HG02610 (cell line): ENCODE measurements around the gene GLI2.

Experiments
- ATAC-seq: cut with Tn5 transposase; IDR thresholded peaks from one replicate; pipeline ENCODE4 v1.9.1; 2021; ENCODE audit warnings: mild to moderate bottlenecking, moderate library complexity; ENCODE audit not compliant: unreplicated experiment

GLI2 gene

DNA sequence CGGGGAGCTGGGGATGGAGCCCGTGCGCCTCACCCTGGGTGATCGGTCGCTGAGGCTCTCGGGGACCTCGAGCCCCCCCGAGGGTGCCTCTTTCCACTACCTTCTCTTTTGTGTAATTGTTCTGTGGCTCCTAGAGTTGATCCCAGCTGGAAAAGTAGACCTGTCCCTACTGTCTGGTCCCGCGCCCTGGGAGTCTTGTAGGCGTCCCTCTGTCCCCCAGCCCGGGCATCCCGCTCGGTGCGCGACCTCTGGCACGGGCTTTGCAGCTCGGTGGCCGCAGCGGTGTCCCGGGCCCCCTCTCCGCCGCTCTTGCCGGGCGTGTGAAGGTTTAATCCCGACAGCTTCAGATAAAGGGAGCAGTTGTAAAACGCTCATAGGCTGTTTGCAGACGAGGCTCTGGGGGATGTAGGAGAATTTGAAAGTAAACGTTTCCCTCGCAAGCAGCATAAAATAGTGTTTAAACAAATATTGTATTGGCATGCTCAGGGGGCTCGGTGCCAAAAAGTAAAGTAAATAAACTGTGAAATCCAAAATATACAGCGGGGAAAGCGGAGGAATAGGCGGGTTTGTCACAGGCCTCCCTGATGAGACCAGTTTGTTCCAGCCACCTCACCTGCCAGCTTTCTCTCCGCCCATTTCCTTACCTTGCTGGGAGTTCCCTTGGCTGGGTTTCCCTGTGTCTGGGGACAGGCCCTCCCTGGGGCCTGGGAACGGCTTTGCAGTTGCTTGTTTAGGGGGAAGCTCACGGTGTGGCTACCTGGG is 1.9 kb downstream of the GLI2 start:
- ATAC-seq = no peak

DNA sequence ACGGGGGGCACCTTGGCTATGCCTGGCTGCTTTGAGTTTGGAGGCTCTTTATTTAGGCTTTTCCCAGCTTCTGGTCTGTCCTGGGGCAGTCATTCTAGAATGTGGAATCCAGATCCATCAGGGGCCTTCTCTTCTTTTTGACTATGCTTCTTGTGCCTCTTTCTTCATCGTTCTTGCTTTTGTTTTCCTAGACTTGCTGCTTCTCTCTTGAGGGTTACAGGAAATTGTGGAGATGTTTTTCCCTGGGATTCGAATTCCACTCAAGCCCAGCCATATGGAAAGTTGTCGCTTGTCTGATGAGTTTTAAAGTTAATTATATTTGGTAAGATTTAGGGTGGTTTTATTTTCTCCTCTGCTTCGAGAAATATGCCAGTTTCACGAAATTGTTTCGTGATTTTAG is 2.4 kb downstream of the GLI2 start:
- no peak for ATAC-seq

DNA sequence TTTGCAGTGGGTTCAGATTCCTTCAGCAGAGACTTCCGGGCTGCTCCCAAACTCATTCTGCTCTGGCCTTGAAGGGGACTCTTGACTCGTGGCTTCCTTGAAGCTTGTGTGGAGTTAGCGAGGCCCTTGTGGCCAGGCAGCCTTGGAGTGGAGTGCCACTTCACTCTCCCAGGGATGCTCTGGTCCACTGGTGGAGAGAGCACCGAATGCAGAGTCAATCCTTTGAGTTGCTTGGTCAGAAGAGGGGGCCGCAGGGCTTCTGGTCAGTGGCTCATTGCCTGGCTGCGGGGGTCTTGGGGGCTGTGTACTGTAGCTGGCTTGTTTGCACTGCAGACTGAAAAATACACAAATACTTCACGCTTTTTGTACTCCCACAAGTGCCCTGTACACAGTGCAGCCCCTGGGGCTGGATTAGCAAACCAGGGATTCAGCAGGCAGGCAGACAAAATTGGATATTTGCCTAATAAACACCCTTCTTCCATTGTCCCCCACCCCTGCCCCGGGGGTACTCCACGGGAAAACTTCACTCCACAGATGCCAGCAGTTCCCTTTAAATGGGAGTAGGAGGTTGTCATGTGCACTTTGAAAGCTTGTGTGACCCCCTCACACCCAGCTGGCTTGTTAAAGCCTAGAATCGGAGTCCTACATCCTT is 3.2 kb downstream of the GLI2 start:
- ATAC-seq = no peak

DNA sequence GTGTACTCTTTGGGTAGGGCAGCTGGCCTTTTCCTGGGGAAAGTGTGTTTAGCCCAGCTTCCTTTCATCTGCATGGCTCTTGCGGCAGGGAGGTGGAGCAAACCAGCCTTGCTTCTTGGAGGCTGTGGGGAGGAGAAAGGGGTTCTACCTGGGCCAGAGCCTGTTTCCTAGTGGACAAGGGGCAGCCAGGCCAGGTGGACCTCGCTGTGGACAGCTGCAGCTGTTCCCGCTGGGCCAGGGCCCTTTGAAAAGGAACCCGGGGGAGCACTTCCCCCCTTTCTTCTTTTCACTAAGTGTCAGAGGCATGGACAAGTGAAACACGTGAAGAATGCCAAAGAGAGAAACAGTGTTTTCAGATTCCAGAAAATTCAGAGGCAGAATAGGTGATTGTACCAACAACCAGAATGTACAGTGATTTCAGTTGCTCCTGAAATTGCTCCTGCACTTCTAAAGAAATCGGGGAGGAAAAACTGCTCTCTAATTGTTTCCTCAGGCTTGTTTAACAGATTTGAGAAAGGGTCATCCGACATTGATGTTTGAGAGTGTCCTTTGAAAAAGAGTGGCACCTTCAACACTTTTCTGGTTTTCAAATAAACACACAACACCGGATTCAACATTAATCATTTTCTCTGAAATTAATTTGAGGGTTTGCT is 3.9 kb downstream of the GLI2 start:
- no peak for ATAC-seq

DNA sequence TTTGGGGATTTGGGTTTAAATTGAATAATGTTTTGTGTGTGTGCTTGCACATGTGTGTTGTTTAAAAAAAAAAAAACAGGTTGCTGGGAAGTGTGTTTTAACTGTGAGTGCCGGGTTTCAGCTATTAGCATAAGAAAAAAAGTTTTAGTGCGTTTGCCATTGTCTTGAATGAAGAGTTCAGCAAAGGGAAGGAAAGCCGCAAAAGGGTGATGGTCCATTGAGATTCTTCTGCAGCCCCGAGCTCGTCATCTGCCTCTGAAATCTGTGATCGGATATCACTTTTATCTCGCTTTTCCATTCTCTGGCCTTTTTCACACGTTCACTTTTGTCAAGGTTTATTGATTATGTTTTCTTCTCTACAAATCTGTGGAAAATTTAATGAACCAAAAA is 4.7 kb downstream of the GLI2 start:
- ATAC-seq = no peak

DNA sequence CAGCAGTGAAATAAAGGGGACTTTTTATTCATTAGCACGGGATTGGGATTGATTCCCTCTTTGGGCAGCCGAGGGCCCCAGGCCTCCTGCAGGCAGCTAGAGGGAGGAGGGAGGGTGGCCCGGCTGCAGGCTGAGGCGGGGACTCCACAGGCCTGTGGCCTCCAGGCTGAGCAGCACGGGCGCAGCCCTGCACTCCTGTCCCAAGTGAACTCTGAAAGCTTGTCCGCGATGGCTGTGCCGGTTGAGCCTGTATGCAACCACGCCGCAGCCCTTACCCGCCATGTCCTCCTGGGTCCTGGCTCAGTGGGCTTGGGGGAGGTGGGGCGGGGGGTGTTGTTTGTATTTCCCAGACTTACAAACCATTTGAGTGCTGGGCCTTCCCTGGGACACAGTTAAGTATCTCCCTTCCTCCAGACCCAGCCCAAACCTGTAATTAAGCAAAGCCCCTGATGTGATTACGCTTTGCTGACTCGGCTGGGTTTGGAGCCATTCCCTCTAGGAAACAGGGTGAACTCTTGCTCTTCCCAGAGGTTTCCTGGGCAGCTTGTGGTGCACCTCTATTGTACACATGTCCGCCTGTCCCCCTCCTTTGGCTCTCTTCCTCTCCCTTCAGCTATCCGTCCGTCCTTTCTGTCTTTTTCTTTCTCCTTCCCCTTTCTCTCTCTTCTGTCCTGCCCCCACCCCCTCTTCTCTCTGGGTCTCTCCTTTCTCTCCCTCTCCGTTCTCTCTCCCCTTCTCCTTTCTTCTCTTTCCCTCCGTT is 5.3 kb downstream of the GLI2 start:
- no peak for ATAC-seq

DNA sequence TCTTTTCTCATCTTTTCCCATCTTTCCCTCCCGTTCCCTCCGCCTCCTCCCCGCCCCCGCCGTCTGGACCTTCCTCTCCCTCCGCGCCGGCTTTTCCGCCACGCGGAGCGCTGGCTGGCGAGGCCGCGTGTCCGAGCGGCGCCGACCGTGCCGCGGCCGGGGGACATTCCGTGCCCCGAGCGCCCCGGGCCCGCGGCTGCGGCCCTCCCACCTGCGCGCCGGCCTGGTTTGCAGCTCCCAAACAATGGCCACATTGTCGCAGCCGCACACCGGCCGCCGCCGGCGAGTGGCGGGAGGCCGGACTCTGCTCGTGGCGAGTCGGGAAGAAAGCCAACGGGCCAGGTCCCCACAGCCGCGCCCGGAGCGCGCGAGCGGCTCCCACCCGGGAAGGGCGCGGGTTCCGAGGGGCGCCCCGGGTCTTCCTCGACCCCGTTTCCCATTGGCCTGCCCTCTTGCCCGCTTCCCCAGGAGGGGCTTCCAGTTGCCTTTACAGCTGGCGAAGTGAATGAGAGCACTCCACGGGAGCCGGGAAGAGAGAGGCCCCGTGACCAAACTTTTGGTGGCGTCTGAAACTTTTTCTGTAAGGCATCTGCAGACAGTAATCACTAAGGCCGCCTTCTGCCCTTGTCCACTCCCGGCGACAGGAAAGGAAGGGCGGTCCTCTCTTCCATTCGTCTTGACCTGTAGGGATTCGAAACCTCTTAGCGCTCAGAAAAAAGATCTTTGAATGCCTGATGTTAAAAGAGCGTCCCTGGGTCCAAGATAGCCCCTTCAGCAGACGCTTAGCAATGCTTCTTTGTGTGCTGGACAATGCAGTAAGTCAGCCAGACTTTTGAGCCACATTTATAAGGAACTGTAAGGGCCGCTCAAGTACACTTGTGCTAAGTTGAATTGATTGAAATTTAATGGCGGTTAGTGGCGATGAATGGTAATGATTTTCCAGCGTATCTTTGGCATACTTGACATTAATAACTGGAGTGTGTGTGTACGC is 6.2 kb downstream of the GLI2 start:
- ATAC-seq = no peak

DNA sequence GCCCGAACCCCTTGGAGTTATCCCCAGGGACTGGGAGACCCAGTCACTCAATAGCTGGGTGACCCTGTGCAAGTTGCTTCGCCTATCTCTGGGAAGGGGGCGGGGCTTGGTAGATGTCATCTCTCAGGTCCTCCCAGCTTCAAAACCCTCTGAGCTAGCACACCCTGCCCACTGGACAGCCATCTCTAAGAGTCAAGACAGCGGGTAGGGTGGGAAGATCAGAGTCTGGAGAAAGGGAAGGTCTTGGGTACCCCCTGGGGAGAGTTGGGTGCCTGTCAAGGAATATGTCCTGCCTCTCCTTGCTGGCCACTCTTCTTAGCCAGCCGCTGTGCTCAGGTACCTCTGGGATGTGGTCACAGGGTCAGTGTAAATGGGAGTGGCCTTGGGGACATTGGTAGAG is 8.0 kb downstream of the GLI2 start:
- no peak for ATAC-seq

DNA sequence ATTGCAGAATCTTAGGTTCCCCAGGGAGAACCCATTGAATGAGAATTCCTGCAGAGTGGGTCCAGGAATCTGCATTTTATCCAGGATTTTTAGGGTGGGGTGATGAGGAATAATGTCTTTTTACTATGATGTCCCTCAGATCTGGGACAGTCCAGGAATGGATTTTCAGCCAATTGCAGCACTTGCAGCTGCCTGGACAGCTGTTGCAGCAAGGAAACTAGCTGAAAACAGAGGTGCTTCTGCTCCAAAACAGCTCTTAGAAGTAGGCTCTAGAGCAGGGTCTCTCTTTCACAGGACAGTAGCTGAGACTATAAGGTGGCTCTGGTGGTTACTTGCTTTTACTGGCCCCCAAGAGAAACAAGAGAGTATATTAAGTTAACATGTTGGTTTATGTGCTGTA is 9.1 kb downstream of the GLI2 start:
- no peak for ATAC-seq

DNA sequence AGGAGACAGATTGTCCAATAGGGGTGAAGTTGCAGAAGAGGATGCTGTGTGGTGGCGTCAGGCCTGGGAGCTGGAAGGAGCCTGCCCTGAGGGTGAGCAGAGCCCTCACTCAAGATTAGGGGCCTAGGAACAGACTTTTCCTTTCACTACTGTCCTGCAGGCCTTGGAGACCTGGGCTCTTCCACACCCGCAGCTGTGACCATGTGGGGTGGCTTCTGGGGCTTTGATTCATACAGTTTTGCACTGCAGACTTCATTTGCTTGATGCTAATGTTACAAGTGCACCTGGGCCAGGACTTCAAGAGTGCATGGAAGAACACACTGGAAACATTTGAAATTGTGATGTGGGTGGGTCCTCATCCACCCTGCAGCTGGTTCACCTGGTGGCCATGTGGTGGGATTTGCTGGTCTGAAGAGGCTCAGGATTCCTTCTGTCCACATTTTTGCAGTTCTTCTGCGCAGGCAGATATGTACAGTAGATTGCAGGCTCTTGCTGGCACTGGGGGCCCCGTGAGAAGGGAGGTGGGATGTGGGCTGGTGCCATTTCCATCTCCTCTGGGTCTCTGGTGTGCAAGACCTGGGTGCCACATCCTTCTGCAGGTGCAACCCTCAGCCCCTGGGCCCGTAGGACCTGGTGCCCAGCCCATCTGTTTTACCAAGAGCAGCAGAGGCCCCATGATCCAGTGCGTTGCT is 9.9 kb downstream of the GLI2 start:
- no peak for ATAC-seq

DNA sequence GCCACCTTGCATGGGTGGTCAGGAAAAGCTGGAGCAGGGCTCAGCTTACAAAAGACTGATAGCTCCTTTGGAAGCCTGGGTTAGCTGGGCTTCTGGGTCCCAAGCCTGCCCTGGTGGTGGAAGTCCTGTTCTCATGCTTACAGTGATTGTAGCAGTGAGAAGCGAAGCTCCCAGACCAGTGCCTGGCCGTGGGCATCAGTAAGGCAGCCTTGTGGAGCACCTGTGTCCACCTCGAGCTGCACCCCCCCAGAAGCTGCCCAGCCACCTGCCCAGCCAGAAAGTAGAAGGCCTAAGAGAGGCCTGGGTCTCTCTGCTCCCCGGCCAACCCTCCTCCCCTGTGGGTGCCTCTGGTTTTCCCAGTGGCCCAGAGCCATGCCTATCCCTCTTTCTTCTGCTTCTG is 10.5 kb downstream of the GLI2 start:
- no peak for ATAC-seq

DNA sequence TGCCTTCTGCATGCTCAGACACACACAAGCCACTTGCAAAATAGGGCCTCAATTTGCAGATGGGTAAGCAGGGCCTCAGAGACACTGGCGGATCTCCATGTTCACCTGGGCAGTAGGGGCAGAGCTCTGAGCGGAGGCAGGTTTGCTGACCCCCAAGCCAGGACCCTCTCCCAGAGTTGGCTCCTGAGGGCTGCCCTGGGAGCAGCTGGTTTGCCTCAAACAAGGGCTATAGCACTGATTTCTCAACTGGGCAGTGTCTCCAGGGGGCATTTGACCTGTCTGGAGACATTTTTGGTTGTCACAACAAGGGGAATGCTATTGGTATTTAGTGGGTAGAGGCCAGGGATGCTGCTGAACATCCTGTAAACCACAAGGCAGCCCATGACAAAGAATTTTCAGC is 11.6 kb downstream of the GLI2 start:
- no peak for ATAC-seq

DNA sequence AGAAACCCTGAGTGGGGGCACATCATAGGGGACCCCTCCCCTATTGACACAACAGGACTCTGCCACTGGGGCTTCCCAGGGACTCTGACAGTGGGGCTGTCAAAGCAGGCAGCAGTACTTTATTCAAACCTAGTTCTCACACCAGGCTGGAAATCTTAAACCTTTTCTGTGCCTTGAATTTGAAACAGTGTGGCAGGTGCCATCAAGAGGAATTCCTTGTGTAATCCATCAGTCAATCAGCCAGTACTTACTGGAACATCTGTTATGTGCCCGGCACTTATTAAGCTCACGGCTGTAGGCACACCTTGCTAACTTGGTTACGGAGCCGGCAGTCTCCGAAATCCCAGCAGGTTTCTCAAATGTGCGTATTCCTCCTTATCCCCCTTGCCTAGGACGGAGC is 12.0 kb downstream of the GLI2 start:
- no peak for ATAC-seq

DNA sequence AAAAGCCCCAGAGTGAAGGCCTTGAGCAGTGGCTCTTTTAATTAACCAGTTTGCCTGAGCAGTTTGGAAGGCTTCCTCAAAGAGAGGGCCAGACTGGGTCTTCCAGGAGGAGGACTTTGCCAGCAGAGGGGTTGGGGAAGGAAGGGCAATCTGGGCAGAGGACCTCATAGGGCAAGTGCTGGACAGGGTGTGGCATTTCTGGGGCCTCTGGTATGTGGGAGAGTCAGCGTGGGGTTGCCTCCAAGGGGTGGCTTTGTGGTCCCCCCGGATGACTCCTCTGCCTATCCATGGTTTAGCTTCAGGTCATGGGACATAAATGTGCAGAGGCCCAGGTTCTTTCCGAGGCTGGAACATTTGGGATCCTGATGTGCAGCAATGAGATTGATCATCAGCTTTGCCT is 12.6 kb downstream of the GLI2 start:
- ATAC-seq = no peak

DNA sequence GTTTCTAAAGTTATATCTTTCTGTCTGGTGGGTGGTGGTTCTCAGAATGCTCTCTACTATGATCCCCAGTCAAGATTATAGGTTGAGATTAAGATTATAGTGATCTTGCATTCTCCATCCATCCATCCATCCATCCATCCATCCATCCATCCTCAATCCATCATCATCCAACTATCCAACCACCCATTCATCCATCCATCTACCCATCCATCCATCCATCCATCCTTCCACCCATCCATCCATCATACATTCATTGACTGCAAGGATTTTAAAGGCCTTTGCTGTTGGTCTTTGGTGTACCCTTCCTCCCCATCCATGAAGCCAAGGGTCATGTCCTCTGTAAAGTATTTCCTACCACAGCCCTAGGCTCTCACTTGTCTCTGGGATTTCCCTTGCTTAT is 13.1 kb downstream of the GLI2 start:
- no peak for ATAC-seq

DNA sequence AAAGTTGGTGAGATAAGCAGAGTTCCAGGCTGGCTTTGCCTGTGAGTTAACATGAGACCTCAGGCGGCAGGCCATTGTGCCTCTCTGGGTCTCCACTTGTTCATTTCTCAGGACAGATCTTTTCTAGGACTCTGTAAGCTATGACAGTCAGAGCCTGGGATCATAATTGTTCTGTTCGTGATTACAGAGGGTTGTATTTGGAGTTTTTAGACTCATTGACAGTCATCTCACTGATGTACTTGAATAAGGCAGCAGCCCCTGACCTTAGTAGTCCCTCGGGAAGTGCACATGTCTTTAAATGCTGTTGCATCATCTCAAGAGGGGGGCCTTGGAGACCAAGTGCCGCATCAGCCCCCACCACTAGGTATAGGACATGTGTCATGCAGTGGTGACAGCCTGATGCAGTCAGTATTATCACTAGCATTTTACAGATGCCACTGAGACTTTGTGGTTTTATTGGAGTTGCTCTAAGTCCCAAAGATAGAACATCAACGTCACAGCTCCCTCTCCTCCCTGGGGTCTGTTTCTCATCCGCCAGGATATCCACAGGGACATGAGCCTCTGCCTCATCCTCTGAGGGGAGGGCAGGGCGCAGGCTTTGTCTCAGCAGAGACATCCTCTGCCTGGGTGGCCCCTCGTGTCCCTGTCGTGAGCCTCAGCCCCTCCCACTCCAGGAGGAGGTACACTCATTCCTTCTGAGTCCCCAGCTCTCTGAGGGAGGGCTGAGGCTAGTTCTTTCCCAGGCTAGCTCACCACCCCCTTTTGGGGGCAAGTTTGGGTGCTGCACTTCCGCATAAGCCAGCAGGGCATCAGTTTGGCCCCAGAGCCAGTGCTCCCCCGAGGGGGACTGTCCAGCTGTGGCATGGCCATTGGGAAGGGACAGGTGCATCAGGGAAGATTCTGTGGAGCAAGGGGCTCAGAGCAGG is 14.1 kb downstream of the GLI2 start:
- ATAC-seq = no peak

DNA sequence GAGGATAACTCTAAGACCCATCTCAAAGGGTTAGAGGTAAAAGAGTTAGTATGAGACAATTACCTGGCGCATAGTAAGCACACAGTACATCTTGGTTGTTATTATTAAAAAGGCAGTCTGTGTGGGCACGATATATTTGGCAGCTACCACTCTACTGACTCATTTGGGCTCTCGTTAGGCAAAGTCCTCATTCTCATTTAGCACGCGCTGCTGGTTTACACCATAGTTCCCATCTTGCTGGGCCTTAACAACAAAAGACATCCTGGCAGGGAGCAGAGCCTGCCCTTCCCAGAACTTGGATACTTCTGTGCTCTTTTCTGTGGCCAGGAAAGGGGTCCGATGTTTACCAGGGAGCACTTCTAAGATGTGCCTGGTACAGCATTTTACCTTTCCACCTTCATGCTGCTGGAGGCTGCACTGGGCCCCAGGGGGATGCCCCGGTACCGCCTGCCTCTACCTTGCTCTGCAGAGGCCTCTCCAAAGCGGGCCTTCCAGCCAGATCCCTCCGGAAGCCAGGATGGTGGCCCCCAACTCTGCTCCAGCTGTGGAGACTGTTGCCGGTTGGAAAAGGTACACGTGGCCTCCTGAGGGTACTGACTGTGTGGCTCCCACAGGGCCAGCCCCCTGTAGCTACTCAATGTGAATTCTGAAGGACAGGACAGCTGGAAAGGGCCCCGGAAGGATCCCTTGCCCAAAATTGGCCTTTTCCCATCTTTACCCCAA is 15.0 kb downstream of the GLI2 start:
- ATAC-seq = no peak

DNA sequence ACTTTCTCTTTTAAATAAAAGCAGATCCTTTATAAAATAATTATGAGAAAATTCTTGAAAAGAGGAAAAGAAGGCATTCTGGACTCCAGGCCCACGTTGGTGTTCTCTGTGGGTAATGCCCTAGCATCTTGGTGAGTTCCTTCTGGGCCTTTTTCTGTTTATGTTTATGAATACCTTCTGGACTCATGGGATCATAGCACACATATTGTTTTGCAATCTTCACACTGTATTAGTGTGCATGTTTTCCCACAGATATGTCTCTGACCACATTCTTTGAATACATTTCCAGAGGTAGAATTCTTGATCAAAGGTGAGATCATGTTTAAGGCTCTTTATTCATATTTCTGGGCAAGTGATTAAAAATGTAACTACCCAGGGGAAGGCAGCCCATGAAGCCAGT is 15.9 kb downstream of the GLI2 start:
- no peak for ATAC-seq
